ENCODE data around the gene DENND1B.

Gene DENND1B, protein sequence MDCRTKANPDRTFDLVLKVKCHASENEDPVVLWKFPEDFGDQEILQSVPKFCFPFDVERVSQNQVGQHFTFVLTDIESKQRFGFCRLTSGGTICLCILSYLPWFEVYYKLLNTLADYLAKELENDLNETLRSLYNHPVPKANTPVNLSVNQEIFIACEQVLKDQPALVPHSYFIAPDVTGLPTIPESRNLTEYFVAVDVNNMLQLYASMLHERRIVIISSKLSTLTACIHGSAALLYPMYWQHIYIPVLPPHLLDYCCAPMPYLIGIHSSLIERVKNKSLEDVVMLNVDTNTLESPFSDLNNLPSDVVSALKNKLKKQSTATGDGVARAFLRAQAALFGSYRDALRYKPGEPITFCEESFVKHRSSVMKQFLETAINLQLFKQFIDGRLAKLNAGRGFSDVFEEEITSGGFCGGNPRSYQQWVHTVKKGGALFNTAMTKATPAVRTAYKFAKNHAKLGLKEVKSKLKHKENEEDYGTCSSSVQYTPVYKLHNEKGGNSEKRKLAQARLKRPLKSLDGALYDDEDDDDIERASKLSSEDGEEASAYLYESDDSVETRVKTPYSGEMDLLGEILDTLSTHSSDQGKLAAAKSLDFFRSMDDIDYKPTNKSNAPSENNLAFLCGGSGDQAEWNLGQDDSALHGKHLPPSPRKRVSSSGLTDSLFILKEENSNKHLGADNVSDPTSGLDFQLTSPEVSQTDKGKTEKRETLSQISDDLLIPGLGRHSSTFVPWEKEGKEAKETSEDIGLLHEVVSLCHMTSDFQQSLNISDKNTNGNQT

DNA sequence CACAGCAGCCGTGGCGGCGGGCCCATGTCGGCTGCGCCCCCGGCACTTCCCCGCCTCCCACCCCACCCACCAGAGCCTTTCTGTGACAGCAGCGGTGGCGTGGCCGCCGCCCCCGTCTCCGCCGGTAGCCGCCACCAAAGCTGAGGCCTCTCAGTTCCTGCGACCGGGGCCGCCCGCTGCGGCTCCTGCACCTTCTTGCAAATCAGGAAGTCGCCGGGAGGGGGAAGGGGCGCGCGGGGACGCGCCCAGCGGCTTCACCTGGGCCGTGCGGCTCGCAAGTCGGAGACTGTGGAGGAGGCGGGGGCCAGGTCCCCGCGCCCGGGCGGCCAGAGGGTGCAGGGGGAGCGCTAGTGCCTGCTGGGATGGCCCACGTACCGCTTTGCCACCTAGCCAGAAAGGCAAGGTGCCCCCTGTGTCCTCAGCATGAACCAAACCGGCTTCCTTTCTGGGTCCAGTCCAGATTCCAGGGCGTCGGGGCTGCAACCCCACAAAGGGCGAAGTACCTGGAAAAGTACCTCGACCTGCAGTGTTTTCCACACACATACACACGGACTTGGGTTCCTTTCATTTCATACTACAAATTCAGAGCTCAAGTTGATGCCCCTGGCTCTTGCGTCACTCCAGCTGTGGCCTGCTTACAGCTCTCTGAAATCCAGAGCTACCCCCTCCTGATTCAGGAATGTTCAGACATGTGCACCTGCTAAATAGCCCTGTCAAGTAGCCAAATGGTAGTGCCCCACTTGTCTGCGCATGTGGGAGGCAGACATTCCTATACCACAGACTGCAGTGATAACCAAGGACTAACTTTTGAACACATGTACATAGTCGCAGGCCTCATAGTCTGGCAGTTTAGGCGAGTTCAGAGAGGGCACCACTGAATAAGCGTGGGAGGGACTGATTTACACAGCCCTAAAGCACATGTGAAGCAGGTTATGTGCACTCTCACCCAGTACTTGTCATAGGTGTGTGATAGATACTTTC, at the start of gene DENND1B:
DENND1B (minus strand) TSS at position 199 of the 981 bp plus-strand sequence. CDS start 325 bp downstream, outside the sequence.
- peak; percentile 77 for DNase-seq (ENCODE audit: low read depth, low spot score)

DNA sequence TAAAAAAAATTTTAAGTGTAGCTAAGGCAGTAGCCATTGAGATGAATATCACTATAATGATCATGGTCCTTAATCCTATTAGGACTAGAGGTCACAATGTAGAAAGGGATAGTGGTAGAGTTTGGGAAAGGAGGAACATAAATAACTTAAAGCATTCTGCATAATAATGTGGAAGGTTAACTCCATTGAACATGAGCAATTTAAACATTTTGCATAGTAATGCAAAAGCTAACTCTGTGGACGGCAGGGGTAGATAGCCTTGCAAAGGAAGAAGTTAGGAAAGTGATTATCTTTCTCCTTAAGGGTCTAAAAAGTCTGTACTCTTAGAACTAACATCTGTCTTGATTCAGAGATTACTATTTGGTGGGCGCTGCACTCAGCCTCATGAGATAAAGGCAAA, 39.0 kb upstream of the DENND1B start:
- no peak for DNase-seq (ENCODE audit: low read depth, low spot score)

DNA sequence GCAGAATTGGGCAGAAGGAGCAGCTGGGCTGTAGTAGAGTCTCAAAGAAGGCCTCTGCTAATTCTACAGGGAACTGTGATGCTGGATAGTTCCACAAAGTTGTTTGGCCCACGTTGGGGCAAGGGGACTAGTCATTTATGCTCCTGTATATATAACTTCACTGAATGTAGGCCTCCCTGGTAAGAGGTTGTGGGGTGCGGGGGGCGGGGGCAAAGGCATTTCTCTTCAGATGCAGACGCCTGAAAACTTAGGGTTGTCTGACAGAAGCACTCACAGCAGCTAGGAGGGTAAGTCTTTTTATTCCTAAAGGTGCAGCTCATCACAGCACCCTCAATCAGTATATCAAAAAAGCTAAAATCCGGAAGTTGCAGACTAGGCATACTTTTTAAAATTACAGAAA, 38.5 kb upstream of the DENND1B start:
- DNase-seq (ENCODE audit: low read depth, low spot score), result no peak

DNA sequence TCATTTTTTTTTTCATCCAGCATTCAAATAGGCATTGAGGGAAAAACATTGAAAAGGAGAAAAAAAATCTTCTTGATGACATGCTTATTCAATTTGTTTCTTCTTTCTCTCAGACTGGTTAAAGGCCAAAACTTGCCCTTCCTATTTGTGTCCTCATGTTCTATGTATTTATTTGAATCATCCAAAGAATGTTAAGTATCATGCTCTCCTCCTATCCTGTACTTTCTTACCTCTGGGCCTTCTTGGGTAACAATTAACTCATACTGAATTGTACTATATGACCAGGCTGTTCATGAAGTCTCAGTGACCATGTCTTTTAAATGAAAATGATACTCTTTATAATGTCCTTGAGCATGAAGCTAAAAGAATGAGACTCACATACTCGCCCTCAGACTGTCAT, 36.5 kb upstream of the DENND1B start:
- DNase-seq (ENCODE audit: low read depth, low spot score), result no peak

DNA sequence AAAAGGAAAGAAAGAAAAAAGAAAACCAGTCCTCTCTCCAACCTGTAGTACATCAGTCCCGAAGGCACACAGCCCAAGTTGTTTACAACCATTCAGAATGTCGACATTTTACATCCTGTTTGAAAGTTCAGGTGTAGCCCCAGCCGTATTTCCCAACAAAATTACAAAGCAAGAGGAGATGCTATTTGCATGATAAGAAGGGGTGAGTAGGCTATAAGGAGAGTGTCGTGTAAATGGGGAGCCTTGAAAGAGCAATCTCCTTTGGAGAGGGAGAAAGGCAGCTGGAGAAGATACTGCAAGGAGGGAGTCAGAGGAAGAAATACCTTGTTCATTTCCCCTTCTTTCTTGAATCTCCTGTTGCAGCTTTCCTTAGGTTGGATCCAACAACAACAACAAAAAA, 35.5 kb upstream of the DENND1B start:
- no peak for DNase-seq (ENCODE audit: low read depth, low spot score)

DNA sequence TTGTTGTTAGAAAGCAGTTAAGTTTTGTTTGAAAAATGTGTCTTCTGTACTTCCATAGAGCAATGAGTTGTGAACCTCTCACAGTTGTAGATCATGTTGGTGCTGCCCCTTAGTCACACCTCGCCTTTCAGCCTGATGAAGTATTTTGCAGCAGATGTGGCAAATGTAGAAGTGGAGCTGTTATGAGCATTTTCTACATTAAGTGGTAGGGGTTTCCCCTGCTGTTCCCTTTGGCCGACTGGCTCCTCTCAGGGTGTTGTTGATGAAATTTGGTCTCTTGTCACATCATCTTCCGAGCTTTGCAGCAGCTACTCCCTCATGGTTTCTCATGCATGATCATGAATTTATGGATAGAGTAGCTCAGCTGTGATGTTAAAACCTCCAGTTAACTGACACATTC, 33.6 kb upstream of the DENND1B start:
- DNase-seq (ENCODE audit: low read depth, low spot score), result no peak

DNA sequence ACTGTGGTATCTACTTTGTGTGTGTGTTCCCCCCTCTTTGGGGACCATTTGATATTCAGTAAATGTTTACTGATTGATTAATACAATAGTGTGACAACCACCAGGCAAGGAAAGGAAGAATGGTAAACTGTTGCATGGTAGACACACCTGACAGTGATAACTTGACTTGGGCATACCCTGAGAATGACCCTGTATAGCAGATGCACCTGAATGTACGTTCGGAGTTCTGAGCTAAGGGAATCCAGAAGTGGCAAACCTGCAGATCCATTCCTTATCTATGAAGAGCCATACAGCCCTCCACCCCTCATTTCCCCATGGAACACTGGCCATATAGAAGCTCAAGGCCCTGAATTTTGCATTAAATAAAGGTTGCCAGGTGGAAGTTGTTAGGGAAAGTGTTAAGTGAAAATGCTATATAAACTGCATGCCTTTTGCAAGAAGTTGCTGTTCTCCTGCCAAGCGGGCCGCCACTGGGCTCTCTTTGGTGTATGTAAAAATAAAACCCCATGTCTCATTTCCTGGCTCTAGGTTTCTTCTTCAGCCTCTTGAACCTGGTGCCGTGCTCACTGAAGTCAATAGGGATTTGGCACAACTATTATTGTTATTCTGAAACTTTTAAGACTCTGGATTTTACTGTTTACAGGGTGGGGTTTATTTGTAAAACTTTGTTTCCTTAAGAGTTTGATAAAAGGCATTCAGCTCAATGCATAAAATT, 32.6 kb upstream of the DENND1B start:
- no peak for DNase-seq (ENCODE audit: low read depth, low spot score)

DNA sequence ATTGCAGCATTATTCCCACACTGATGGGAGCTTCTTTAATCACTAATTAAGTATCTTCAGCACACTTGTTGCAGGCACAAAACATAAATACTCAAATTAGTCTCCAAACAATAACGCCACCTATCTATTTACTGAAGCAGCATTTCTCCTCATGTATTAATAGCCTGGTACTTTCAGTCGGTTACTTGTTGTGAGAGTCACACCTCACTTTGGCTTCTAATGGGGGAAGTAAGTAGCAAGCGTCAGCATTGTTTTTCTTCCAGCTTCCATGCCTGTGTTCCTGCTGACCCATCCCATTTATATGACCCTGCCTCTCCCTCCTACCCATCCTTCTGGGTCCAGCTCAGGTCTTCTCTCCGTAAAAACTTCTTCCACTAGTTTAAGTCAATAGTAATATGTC, 31.9 kb upstream of the DENND1B start:
- DNase-seq (ENCODE audit: low read depth, low spot score), result no peak

DNA sequence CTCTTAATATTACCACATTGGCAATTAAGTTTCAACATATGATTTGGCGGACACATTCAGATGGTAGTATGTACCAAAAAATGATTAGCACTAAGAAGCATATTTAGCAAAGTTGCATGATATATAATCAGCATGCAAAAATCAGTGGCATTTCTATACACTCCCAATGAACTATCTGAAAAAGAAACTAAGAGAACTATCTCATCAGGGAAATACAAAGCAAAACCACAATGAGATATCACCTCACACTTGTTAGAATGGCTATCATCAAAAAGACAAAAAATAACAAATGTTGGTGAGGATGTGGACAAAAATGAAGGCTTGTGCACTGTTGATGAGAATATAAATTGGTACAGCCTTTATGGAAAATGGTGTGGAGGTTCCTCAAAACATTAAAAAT, 31.4 kb upstream of the DENND1B start:
- DNase-seq (ENCODE audit: low read depth, low spot score), result no peak

DNA sequence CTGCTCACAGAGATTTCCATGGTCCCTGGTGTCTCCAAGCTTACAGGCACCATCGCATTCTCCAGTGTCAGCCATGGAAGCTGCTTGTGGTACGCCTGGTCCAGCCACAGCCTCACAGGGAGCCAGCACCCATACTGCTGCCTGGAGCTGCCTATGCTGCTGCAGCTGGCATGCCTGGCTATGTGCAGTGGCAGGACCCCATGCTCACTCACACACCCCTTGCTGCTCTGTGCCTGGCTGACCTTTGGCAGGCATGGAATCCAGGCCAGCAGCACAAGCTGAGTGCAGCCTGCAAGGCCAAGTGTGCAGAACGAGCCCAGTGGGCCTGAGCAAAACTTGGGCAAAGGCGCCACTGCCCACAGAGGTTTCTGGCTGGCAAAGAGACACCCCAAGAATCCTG, 26.4 kb upstream of the DENND1B start:
- DNase-seq (ENCODE audit: low read depth, low spot score), result no peak

DNA sequence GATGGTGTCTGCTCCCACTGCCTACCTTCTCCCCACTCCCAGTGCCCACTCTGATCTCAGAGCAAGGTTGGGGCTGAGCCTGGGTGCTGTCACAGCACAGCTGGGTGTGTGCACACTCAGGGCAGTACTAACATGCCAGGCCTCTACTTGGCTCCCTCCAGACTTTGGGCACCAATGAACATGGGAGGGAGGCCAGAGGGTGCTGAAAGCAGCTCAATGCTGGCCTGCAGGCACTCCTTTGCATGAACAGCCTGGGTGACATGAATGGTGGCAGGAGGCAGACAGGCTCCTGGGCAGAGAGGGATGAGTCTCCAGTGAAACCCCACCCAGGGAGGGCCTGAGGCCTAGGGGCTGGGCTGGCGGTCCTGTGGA, 25.8 kb upstream of the DENND1B start:
- no peak for DNase-seq (ENCODE audit: low read depth, low spot score)

DNA sequence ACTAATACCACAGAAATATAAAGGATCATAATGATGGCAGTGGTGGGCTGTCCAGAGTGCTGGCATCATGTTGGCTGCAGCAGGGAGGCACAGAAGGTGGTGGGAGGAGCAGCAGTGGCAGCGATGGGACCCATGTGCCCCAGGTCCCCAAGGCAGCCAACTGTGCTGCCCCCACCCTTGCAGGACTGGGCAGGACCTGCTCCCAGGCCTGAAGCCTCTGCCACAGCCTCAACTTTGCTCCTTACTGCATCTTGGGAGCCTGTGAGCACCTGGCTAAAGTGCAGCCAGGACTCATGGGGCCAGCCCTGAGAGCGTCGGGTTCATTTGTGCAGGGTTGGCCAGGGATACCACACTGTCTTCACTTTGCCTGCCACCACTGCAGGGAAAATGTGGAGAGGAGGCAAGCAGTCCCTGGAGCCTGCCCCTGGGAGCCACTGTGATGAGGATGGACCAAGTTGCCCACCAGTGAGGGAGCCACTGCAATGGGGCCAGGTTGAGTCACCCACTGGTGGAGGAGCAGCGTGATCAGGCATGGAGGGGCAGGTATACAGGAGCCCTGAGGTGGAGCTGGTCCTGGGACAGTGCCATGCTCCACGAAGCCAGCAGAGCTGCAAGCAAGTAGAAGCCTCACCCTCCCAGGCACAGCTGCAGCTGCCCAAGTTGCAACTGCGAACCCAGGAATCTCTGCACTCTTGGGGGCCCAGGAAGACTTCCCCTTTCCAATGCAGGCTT, 25.3 kb upstream of the DENND1B start:
- DNase-seq (ENCODE audit: low read depth, low spot score), result no peak

DNA sequence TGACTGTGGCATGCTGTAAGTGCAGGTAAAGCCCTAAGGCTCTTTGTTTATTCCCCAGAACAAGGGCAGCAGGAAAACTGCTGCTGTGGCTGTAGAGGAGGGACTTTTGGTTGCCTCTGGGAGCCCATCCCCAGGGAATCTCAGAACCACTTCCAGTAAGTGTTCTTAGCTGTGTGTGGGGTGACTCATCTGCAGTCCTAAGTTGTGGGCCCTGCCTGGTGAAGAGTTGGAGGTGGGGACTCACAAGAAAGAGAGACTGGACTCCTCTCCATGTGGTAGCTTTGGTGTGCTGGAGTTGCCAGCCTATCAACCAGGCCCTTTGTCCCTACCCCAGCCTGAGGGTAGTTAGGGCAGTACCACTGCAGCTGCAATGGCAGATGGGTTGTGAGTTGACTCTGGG, 24.0 kb upstream of the DENND1B start:
- DNase-seq (ENCODE audit: low read depth, low spot score), result peak; percentile 59

DNA sequence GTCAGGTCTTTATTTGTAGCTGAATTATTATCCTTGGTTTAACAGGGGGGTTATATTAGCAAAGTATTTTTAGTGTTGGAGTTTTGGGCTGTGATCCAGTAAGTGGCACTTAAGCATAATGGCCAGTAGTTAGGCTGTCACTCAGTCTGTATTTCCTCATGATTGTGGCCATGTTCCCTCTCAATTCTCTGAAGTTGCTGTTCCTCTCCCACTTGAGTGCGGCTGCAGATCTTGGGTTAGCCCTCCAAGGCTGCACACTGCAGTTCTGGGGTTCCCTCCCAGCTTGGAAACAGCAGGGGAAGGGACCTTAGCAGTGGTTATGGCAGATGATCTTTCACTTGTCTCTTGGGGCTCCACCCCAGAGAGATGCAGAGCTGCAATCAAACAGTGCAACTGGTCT, 23.2 kb upstream of the DENND1B start:
- no peak for DNase-seq (ENCODE audit: low read depth, low spot score)

DNA sequence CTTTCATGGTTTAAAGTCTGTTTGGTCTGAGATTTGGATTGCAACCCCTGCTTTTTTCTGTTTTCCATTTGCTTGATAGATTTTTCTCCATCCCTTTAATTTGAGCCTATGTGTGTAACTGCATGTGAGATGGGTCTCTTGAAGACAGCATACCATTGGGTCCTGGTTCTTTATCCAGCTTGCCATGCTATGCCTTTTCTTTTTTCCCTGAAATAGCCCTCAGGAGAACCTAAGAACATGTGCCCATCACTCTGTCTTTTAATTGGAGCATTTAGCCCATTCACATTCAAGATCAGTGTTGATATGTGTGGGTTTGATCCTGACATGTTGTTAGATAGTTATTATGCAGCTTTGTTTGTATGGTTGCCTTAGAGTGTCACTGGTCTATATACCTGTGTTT, 21.7 kb upstream of the DENND1B start:
- DNase-seq (ENCODE audit: low read depth, low spot score), result no peak

DNA sequence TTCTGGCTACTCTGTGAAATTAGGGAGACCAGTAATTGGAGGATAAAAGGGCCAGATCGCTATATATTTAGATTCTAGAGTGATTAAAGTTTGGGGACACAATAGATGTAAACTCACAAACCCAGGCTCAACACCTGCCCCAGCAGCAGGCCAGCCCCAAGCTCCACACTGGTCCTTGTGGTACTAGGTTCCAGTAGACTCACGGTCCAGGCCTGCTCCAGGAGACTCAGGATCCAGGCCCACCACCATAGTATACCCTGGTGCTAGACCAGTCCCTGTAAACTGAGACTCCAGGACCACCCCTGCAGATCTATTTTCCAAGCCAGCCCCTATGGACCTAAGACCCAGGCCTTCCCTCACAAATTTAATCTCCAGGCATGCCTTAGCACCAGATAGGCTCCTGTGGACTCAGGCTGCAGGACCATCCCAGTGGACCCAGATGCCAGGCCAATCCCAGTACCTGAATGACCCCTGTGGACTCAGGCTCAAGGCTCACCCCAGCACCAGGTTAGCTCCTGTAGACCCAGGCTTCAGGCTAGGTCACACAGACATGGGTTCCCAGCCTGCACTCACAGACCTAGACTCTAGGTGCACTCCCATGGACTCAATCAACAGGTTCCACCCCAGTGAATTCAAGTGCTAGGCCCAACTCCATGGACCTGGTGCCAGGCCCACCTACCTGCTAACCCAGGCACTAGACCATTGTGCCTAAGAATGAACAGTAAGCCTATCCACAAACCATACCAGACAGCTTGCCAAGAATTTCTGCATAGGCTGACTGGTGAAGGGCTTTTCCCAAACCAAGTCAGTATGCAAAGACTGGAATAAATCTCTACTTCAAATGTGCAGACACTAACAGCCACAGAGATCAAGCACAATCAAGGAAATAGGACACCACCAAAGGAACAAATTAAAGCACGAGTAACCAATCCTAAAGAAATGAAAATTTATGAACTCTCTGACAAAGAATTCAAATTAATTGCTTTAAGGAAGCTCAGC, 13.8 kb upstream of the DENND1B start:
- no peak for DNase-seq (ENCODE audit: low read depth, low spot score)

DNA sequence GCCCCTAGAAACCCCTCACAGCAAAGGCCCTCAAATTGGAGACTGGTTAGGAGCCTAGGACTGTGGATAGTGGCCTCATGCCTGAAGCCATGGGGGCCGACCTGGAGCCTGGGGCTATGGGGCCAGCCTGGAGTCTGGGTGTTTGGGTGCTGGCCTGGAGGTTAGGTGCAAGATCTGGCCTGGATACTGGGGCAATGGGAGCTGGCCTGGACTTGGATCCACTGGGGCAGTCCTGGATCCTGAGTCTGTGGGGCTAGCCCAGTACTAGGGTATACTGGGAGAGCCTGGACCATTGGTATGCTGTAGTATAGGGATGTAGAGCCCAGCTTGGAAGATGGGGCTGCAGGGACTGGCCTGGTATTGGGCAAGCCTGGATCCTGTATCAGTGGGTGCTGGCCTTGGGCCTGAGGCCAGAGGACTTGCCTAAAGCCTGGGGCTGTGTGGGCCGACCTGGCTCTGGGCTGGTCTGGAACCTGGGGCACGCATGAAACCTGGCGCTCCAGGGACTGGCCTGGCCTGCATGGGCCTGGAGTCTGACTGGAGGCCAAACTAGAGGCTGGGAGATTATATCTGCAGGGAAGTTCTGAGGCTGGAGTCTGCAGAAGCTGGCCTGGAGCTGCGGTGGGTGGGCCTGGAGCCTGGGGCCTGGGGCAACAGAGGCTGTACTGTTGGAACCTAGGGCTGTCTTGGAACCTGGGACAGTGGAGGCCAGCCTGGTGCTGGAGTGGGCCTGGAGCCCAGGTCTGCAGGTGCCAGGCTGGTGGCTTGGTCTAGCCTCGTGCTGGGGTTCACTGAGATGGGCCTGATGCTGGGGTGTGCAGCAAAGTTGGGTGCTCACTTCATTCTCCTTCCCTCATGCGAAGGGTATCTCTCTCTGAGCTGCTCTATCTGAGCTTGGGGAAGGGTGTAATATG, 12.6 kb upstream of the DENND1B start:
- no peak for DNase-seq (ENCODE audit: low read depth, low spot score)

DNA sequence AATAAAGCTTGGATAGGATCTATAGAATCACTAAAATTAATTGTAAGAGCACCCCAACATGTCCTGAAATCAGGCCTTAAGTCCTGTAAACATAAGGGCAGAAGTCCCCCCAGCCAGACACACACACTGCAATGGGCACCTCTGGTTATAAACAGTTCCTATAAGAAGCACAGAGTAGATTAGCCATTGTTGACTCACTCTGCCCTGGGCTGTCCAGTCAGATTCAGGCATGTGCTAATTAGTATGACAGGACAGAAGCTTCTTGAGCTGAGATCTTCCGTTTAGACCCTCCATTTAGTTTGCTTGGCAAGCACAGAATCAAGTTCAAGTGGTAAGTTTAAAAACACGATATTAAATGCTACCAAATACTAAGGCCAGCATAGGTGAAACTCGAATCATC, 11.8 kb upstream of the DENND1B start:
- no peak for DNase-seq (ENCODE audit: low read depth, low spot score)
